GM23338 (cell line): ENCODE measurements around the gene DYNLT2. TPM values are rescaled to one million over a fixed set of nuclear protein-coding genes. Genes with fewer than 3 reads are reported as not detected.

Source experiments
- ATAC-seq: fragments of 200-7000 bp; cut with Tn5 transposase; 3 replicates; pipeline ENCODE4 v1.9.1; 2020
- DNase-seq: peaks from one replicate; pipeline ENCODE4 v3.0.0-alpha.2; 2015; ENCODE audit warnings: low spot score
- H2AFZ ChIP-seq: fragments of 200-600 bp; sonication (generic); 2 replicates; pipeline ENCODE4 v1.8.0; 2016; ENCODE audit warnings: antibody characterized with exemption, mild to moderate bottlenecking, moderate library complexity
- H3F3A ChIP-seq: fragments of 200-600 bp; sonication (generic); replicated peaks from 2 replicates; pipeline ENCODE4 v1.8.0; 2017; ENCODE audit warnings: antibody characterized with exemption, mixed run types, low read depth
- H3K27ac ChIP-seq: fragments of 200-600 bp; sonication (generic); 2 replicates; pipeline ENCODE4 v1.6.1; 2016; ENCODE audit warnings: low read depth
- H3K27me3 ChIP-seq: fragments of 200-600 bp; sonication (generic); 2 replicates; pipeline ENCODE4 v1.8.0; 2016; ENCODE audit warnings: mild to moderate bottlenecking, mixed run types, moderate library complexity; ENCODE audit not compliant: insufficient read depth
- H3K36me3 ChIP-seq: fragments of 200-600 bp; sonication (generic); 2 replicates; pipeline ENCODE4 v1.8.0; 2016; ENCODE audit warnings: mild to moderate bottlenecking; ENCODE audit not compliant: insufficient read depth
- H3K4me1 ChIP-seq: fragments of 200-600 bp; sonication (generic); 2 replicates; pipeline ENCODE4 v1.8.0; 2016; ENCODE audit warnings: mild to moderate bottlenecking, moderate library complexity; ENCODE audit not compliant: insufficient read depth
- H3K4me2 ChIP-seq: fragments of 200-600 bp; sonication (generic); 2 replicates; pipeline ENCODE4 v1.7.1; 2017; ENCODE audit warnings: mixed run types
- H3K4me3 ChIP-seq: fragments of 200-600 bp; sonication (generic); 2 replicates; pipeline ENCODE4 v1.6.1; 2016; ENCODE audit warnings: mixed run types
- H3K79me2 ChIP-seq: fragments of 200-600 bp; sonication (generic); replicated peaks from 2 replicates; pipeline ENCODE4 v1.8.0; 2017; ENCODE audit warnings: mild to moderate bottlenecking; ENCODE audit not compliant: insufficient read depth
- H3K9me2 ChIP-seq: fragments of 200-600 bp; sonication (generic); 2 replicates; pipeline ENCODE4 v1.8.0; 2017; ENCODE audit not compliant: insufficient read depth
- H4K20me1 ChIP-seq: fragments of 200-600 bp; sonication (generic); replicated peaks from 2 replicates; pipeline ENCODE4 v1.8.0; 2017; ENCODE audit warnings: mild to moderate bottlenecking; ENCODE audit not compliant: insufficient read depth
- H3K27ac Mint-ChIP-seq: 2 replicates; pipeline ENCODE4 v1.8.0; 2020; ENCODE audit warnings: inconsistent platforms, mild to moderate bottlenecking, moderate library complexity, mixed read lengths
- H3K27me3 Mint-ChIP-seq: 3 replicates; pipeline ENCODE4 v1.8.0; 2022; ENCODE audit warnings: low read depth, mild to moderate bottlenecking, moderate library complexity, mixed read lengths, inconsistent platforms; ENCODE audit not compliant: insufficient read depth, poor library complexity
- H3K36me3 Mint-ChIP-seq: 3 replicates; pipeline ENCODE4 v1.8.0; 2021; ENCODE audit warnings: low read depth, mild to moderate bottlenecking, inconsistent platforms, moderate library complexity, mixed read lengths
- H3K4me1 Mint-ChIP-seq: 3 replicates; pipeline ENCODE4 v1.8.0; 2020; ENCODE audit warnings: mild to moderate bottlenecking, inconsistent platforms, mixed read lengths
- H3K4me3 Mint-ChIP-seq: 3 replicates; pipeline ENCODE4 v1.8.0; 2021; ENCODE audit warnings: moderate library complexity, mild to moderate bottlenecking, inconsistent platforms, mixed read lengths
- H3K9me3 Mint-ChIP-seq: 3 replicates; pipeline ENCODE4 v1.8.0; 2020; ENCODE audit warnings: moderate library complexity, mild to moderate bottlenecking, inconsistent platforms, mixed read lengths
- CREB1 ChIP-seq: fragments of 250-450 bp; sonication (Bioruptor Pico); IDR thresholded peaks from 2 replicates; pipeline ENCODE4 v1.5.0; 2020; ENCODE audit warnings: low read depth, mild to moderate bottlenecking, moderate library complexity
- EZH2 ChIP-seq: fragments of 200-600 bp; sonication (generic); IDR thresholded peaks from one replicate; pipeline ENCODE4 v1.8.0; 2017; ENCODE audit warnings: antibody characterized with exemption, mild to moderate bottlenecking, low read depth; ENCODE audit not compliant: unreplicated experiment
- EZH2phosphoT487 ChIP-seq: fragments of 200-600 bp; sonication (generic); IDR thresholded peaks from one replicate; pipeline ENCODE4 v1.8.1; 2018; ENCODE audit warnings: antibody characterized with exemption; ENCODE audit not compliant: unreplicated experiment
- JUNB ChIP-seq: IDR thresholded peaks from one replicate; pipeline ENCODE4 v1.6.1; 2016; ENCODE audit warnings: antibody characterized with exemption; ENCODE audit not compliant: unreplicated experiment
- NANOG ChIP-seq: IDR thresholded peaks from 2 replicates; pipeline ENCODE4 v1.6.1; 2016; ENCODE audit warnings: antibody characterized with exemption, borderline replicate concordance
- POLR2AphosphoS5 ChIP-seq: IDR thresholded peaks from 2 replicates; pipeline ENCODE4 v1.6.1; 2016; ENCODE audit warnings: antibody characterized with exemption, low read depth
- STAT1 ChIP-seq: IDR thresholded peaks from one replicate; pipeline ENCODE4 v1.6.1; 2016; ENCODE audit warnings: antibody characterized with exemption; ENCODE audit not compliant: unreplicated experiment
- ZNF114 ChIP-seq: fragments of 250-450 bp; sonication (Bioruptor Pico); IDR thresholded peaks from 2 replicates; pipeline ENCODE4 v1.5.0; 2020; ENCODE audit warnings: mild to moderate bottlenecking, moderate library complexity
- ZNF331 ChIP-seq: fragments of 250-450 bp; sonication (Bioruptor Pico); IDR thresholded peaks from 2 replicates; pipeline ENCODE4 v1.5.0; 2020; ENCODE audit warnings: low read depth, mild to moderate bottlenecking, moderate library complexity
- polyA plus RNA-seq: library from polyadenylated mRNA; unstranded; fragments of >200 nt; fragmentation: Nextera tagmentation; extraction: Ambion mirVana; gene quantifications from 2 replicates; pipeline ENCODE4 v1.2.1, GENCODE V29; 2016
- total RNA-seq: library from RNA; depleted of rRNA; stranded (reverse); fragments of >200 nt; shearing (Covaris generic); gene quantifications from 2 replicates; pipeline ENCODE4 v1.2.3, GENCODE V29; 2014
- TF ChIP-seq, protein P1 (sequence below): fragments of 250-450 bp; sonication (Bioruptor Pico); IDR thresholded peaks from 2 replicates; pipeline ENCODE4 v1.5.0; 2020; ENCODE audit warnings: mild to moderate bottlenecking, moderate library complexity
- TF ChIP-seq, protein P2 (sequence below), 2 experiments: fragments of 200-600 bp in 1 of 2; sonication (generic) in 1 of 2; conservative IDR thresholded peaks; 2 replicates each; pipeline versions ENCODE4 v1.5.1 to v1.6.1; 2016 to 2017; ENCODE audit warnings: antibody characterized with exemption in 2 of 2, low read depth in 2 of 2, mild to moderate bottlenecking in 2 of 2, moderate library complexity in 1 of 2
- TF ChIP-seq, protein P3 (sequence below): IDR thresholded peaks from 2 replicates; pipeline ENCODE4 v1.6.1; 2016; ENCODE audit warnings: antibody characterized with exemption
- TF ChIP-seq, protein P4 (sequence below): IDR thresholded peaks from one replicate; pipeline ENCODE4 v1.6.1; 2018; ENCODE audit warnings: antibody characterized with exemption; ENCODE audit not compliant: unreplicated experiment

The DYNLT2 gene
- total and polyA plus RNA-seq, 2 experiments from 2014 or later: 2.8 to 4.4 TPM

DNA sequence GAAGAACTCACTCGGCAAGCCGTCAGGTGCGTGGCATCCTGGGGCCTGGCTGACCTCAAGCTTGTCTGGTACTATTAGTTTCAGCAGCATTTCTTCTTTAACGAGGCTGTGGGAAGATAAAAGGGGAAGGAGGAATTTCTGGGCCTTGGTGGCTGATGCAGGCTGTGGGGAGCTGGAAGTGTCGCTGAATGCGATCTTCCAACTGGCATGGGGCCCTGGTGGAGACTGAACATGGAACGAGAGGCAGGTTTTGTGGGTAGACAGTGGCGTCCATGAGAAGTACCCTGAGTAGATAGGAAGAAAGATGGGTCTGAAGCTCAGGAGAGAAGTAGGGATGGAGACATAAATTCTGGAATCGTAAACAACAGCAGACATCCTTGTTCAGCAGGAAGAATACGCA, 23.9 kb upstream of the DYNLT2 start (continued):
- TF ChIP-seq, protein P1, sequence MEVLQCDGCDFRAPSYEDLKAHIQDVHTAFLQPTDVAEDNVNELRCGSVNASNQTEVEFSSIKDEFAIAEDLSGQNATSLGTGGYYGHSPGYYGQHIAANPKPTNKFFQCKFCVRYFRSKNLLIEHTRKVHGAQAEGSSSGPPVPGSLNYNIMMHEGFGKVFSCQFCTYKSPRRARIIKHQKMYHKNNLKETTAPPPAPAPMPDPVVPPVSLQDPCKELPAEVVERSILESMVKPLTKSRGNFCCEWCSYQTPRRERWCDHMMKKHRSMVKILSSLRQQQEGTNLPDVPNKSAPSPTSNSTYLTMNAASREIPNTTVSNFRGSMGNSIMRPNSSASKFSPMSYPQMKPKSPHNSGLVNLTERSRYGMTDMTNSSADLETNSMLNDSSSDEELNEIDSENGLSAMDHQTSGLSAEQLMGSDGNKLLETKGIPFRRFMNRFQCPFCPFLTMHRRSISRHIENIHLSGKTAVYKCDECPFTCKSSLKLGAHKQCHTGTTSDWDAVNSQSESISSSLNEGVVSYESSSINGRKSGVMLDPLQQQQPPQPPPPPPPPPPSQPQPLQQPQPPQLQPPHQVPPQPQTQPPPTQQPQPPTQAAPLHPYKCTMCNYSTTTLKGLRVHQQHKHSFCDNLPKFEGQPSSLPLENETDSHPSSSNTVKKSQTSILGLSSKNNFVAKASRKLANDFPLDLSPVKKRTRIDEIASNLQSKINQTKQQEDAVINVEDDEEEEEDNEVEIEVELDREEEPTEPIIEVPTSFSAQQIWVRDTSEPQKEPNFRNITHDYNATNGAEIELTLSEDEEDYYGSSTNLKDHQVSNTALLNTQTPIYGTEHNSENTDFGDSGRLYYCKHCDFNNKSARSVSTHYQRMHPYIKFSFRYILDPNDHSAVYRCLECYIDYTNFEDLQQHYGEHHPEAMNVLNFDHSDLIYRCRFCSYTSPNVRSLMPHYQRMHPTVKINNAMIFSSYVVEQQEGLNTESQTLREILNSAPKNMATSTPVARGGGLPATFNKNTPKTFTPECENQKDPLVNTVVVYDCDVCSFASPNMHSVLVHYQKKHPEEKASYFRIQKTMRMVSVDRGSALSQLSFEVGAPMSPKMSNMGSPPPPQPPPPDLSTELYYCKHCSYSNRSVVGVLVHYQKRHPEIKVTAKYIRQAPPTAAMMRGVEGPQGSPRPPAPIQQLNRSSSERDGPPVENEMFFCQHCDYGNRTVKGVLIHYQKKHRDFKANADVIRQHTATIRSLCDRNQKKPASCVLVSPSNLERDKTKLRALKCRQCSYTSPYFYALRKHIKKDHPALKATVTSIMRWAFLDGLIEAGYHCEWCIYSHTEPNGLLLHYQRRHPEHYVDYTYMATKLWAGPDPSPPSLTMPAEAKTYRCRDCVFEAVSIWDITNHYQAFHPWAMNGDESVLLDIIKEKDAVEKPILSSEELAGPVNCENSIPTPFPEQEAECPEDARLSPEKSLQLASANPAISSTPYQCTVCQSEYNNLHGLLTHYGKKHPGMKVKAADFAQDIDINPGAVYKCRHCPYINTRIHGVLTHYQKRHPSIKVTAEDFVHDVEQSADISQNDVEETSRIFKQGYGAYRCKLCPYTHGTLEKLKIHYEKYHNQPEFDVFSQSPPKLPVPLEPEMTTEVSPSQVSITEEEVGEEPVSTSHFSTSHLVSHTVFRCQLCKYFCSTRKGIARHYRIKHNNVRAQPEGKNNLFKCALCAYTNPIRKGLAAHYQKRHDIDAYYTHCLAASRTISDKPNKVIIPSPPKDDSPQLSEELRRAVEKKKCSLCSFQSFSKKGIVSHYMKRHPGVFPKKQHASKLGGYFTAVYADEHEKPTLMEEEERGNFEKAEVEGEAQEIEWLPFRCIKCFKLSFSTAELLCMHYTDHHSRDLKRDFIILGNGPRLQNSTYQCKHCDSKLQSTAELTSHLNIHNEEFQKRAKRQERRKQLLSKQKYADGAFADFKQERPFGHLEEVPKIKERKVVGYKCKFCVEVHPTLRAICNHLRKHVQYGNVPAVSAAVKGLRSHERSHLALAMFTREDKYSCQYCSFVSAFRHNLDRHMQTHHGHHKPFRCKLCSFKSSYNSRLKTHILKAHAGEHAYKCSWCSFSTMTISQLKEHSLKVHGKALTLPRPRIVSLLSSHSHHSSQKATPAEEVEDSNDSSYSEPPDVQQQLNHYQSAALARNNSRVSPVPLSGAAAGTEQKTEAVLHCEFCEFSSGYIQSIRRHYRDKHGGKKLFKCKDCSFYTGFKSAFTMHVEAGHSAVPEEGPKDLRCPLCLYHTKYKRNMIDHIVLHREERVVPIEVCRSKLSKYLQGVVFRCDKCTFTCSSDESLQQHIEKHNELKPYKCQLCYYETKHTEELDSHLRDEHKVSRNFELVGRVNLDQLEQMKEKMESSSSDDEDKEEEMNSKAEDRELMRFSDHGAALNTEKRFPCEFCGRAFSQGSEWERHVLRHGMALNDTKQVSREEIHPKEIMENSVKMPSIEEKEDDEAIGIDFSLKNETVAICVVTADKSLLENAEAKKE: no peak
- TF ChIP-seq, protein P2, sequence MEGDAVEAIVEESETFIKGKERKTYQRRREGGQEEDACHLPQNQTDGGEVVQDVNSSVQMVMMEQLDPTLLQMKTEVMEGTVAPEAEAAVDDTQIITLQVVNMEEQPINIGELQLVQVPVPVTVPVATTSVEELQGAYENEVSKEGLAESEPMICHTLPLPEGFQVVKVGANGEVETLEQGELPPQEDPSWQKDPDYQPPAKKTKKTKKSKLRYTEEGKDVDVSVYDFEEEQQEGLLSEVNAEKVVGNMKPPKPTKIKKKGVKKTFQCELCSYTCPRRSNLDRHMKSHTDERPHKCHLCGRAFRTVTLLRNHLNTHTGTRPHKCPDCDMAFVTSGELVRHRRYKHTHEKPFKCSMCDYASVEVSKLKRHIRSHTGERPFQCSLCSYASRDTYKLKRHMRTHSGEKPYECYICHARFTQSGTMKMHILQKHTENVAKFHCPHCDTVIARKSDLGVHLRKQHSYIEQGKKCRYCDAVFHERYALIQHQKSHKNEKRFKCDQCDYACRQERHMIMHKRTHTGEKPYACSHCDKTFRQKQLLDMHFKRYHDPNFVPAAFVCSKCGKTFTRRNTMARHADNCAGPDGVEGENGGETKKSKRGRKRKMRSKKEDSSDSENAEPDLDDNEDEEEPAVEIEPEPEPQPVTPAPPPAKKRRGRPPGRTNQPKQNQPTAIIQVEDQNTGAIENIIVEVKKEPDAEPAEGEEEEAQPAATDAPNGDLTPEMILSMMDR (conservative IDR thresholded peaks at IDR 0.05; ENCODE audit: low read depth in 2 of 2): no peak
- TF ChIP-seq CREB1 (CRISPR knock-in tag) (no peak), POLR2AphosphoS5 (no peak), EZH2phosphoT487 (no peak), STAT1 (no peak), ZNF331 (CRISPR knock-in tag) (no peak)

DNA sequence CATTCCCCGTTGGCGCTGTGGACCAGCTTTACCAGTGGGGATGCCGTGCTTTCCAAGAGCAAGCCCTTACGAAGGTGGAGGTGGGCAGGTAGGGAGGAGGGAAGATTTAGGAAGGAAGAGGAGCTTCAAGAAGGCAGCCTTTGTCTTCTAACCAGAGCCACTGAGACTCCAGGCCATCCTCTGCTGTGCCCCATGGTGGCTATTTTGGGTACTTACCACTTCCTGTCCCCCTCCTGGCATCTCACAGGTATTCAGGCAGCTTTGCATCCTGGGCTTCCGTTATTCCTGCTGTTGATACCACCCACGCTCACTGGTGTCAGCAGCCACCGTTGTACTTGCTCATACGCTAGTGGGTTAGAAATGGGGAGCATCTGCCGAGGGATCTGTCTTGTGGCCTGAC, 23.0 kb upstream of the DYNLT2 start:
- ATAC-seq (peak; percentile 52; the same call in 2 of the 3 replicates), DNase-seq (peak; percentile 35)
- Histone ChIP-seq H3K27ac (no peak overlapping the region), H2AFZ (no peak overlapping the region), H3K79me2 (no peaks in the 10 kb centered on the region), H3K27me3 (no peaks in the 10 kb centered on the region), H3F3A (no peaks in the 10 kb centered on the region), H4K20me1 (no peaks in the 10 kb centered on the region), H3K9me2 (no peaks in the 10 kb centered on the region), H3K36me3 (no peaks in the 10 kb centered on the region), H3K4me3 (no peak overlapping the region), H3K4me2 (no peak overlapping the region), H3K4me1 (no peaks in the 10 kb centered on the region)
- no peak overlapping the region for H3K27ac Mint-ChIP-seq
- H3K4me3 Mint-ChIP-seq: no peak overlapping the region
- no peaks in the 10 kb centered on the region; the same call in 1 of the 3 replicates for H3K36me3 Mint-ChIP-seq
- H3K9me3 Mint-ChIP-seq: no peaks in the 10 kb centered on the region
- peaks cover 5% of the 10 kb centered on the region for H3K4me1 Mint-ChIP-seq
- peaks cover 2% of the 10 kb centered on the region for H3K27me3 Mint-ChIP-seq
- TF ChIP-seq ZNF331 (CRISPR knock-in tag): no peak
- TF ChIP-seq JUNB: no peak
- no peak for TF ChIP-seq POLR2AphosphoS5
- TF ChIP-seq EZH2: no peak
- no peak for TF ChIP-seq ZNF114 (CRISPR knock-in tag)
- TF ChIP-seq, protein P3, sequence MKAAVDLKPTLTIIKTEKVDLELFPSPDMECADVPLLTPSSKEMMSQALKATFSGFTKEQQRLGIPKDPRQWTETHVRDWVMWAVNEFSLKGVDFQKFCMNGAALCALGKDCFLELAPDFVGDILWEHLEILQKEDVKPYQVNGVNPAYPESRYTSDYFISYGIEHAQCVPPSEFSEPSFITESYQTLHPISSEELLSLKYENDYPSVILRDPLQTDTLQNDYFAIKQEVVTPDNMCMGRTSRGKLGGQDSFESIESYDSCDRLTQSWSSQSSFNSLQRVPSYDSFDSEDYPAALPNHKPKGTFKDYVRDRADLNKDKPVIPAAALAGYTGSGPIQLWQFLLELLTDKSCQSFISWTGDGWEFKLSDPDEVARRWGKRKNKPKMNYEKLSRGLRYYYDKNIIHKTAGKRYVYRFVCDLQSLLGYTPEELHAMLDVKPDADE: no peak
- no peak for TF ChIP-seq STAT1
- TF ChIP-seq, protein P4, sequence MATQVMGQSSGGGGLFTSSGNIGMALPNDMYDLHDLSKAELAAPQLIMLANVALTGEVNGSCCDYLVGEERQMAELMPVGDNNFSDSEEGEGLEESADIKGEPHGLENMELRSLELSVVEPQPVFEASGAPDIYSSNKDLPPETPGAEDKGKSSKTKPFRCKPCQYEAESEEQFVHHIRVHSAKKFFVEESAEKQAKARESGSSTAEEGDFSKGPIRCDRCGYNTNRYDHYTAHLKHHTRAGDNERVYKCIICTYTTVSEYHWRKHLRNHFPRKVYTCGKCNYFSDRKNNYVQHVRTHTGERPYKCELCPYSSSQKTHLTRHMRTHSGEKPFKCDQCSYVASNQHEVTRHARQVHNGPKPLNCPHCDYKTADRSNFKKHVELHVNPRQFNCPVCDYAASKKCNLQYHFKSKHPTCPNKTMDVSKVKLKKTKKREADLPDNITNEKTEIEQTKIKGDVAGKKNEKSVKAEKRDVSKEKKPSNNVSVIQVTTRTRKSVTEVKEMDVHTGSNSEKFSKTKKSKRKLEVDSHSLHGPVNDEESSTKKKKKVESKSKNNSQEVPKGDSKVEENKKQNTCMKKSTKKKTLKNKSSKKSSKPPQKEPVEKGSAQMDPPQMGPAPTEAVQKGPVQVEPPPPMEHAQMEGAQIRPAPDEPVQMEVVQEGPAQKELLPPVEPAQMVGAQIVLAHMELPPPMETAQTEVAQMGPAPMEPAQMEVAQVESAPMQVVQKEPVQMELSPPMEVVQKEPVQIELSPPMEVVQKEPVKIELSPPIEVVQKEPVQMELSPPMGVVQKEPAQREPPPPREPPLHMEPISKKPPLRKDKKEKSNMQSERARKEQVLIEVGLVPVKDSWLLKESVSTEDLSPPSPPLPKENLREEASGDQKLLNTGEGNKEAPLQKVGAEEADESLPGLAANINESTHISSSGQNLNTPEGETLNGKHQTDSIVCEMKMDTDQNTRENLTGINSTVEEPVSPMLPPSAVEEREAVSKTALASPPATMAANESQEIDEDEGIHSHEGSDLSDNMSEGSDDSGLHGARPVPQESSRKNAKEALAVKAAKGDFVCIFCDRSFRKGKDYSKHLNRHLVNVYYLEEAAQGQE: no peak
- no peak for TF ChIP-seq NANOG
- TF ChIP-seq EZH2phosphoT487: no peak
